Mammary epithelial cell (primary cell): ENCODE measurements around the gene RPL35.

Experiments used
- EZH2 ChIP-seq: IDR thresholded peaks from 2 replicates; pipeline ENCODE4 v1.6.1; 2012; ENCODE audit warnings: low read length, inconsistent platforms, borderline replicate concordance
- TF ChIP-seq, protein P1 (sequence below), 2 donors: IDR thresholded peaks in 1 of 2; conservative IDR thresholded peaks in 1 of 2; 2 replicates each; pipeline ENCODE4 v1.5.1; 2011 to 2012; ENCODE audit warnings: inconsistent platforms in 2 of 2, low read length in 2 of 2, mild to moderate bottlenecking in 2 of 2, control low read depth in 1 of 2, low read depth in 1 of 2; ENCODE audit not compliant: insufficient read depth in 1 of 2; ENCODE audit errors: extremely low read depth in 1 of 2

DNA sequence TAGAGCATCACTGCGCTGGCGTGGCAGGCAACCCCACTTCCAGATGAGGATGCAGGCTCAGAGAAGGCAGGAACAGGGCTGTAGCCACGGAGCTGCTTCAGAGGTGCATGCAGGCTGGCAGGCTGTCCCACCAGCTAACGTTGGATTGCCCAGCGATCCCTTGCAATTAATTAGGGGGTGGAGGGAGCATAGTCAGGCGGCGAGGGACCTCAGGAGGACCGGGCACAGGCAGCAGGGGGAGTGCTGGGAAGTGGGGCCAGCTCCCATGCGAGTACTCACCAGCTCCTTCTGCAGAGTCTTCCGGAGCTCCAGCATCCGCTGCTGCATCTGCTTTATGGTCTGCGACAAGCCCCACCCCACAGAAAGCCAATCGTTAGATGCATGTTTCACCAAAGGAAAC, 20.5 kb upstream of the RPL35 start:
- TF ChIP-seq, protein P1, sequence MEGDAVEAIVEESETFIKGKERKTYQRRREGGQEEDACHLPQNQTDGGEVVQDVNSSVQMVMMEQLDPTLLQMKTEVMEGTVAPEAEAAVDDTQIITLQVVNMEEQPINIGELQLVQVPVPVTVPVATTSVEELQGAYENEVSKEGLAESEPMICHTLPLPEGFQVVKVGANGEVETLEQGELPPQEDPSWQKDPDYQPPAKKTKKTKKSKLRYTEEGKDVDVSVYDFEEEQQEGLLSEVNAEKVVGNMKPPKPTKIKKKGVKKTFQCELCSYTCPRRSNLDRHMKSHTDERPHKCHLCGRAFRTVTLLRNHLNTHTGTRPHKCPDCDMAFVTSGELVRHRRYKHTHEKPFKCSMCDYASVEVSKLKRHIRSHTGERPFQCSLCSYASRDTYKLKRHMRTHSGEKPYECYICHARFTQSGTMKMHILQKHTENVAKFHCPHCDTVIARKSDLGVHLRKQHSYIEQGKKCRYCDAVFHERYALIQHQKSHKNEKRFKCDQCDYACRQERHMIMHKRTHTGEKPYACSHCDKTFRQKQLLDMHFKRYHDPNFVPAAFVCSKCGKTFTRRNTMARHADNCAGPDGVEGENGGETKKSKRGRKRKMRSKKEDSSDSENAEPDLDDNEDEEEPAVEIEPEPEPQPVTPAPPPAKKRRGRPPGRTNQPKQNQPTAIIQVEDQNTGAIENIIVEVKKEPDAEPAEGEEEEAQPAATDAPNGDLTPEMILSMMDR (conservative IDR thresholded peaks at IDR 0.05 in 1 of 2, IDR thresholded peaks at IDR 0.05 in 1 of 2; ENCODE audit: extremely low read depth in 1 of 2, insufficient read depth in 1 of 2, low read depth in 1 of 2, low read length in 2 of 2), result no peak
- TF ChIP-seq EZH2, result no peak
